H1 (cell line): ENCODE results near the gene NWD2. TPM values are rescaled to one million over a fixed set of nuclear protein-coding genes. Genes with fewer than 3 reads are reported as not detected.

Source experiments
- ASH2L ChIP-seq: fragments of 200-600, 300-600 bp; sonication (generic); IDR thresholded peaks from one replicate; pipeline ENCODE4 v1.7.1; 2017; ENCODE audit warnings: low read length
- BRCA1 ChIP-seq: IDR thresholded peaks from 2 replicates; pipeline ENCODE4 v1.6.1; 2012; ENCODE audit warnings: low read depth, low read length, improper control_type of control experiment
- CBX8 ChIP-seq: fragments of 300-800, 300-1000 bp; sonication (generic); IDR thresholded peaks from 2 replicates; pipeline ENCODE4 v1.7.1; 2016; ENCODE audit warnings: low read depth, low read length, borderline replicate concordance
- CEBPB ChIP-seq: IDR thresholded peaks from 2 replicates; pipeline ENCODE4 v1.6.1; 2012; ENCODE audit warnings: low read depth, low read length
- E2F6 ChIP-seq: IDR thresholded peaks from 2 replicates; pipeline ENCODE4 v1.6.1; 2012; ENCODE audit warnings: inconsistent platforms
- EP300 ChIP-seq, 2 experiments: IDR thresholded peaks; 1 replicate in 1 of 2; 2 replicates in 1 of 2; pipeline ENCODE4 v1.6.1; 2011 to 2012; ENCODE audit warnings: low read depth in 2 of 2, low read length in 2 of 2, mild to moderate bottlenecking in 2 of 2, borderline replicate concordance in 1 of 2, inconsistent platforms in 1 of 2, moderate library complexity in 1 of 2
- GABPA ChIP-seq: IDR thresholded peaks from 2 replicates; pipeline ENCODE4 v1.6.1; 2011; ENCODE audit warnings: mild to moderate bottlenecking, low read length, moderate library complexity, borderline replicate concordance; ENCODE audit not compliant: insufficient read depth
- MAFK ChIP-seq: IDR thresholded peaks from 2 replicates; pipeline ENCODE4 v1.6.1; 2012; ENCODE audit warnings: low read depth, mild to moderate bottlenecking, improper control_type of control experiment, low read length
- RFX5 ChIP-seq: IDR thresholded peaks from 2 replicates; pipeline ENCODE4 v1.6.1; 2011; ENCODE audit warnings: low read depth, low read length, improper control_type of control experiment, borderline replicate concordance
- SIN3A ChIP-seq, 2 experiments: IDR thresholded peaks in 1 of 2; conservative IDR thresholded peaks in 1 of 2; 2 replicates each; pipeline ENCODE4 v1.6.1; 2011 to 2012; ENCODE audit warnings: low read length in 2 of 2, improper control_type of control experiment in 1 of 2, low read depth in 1 of 2, mild to moderate bottlenecking in 1 of 2
- SIRT6 ChIP-seq: IDR thresholded peaks from one replicate; pipeline ENCODE4 v1.7.1; 2012; ENCODE audit warnings: low read length, inconsistent platforms
- SP2 ChIP-seq: IDR thresholded peaks from 2 replicates; pipeline ENCODE4 v1.6.1; 2012; ENCODE audit warnings: mild to moderate bottlenecking, low read length, inconsistent platforms
- TBP ChIP-seq: IDR thresholded peaks from 2 replicates; pipeline ENCODE4 v1.6.1; 2011; ENCODE audit warnings: low read depth, low read length, improper control_type of control experiment
- USF2 ChIP-seq: IDR thresholded peaks from 2 replicates; pipeline ENCODE4 v1.6.1; 2011; ENCODE audit warnings: low read length, improper control_type of control experiment
- YY1 ChIP-seq: IDR thresholded peaks from 2 replicates; pipeline ENCODE4 v1.6.1; 2011; ENCODE audit warnings: low read depth, mild to moderate bottlenecking, low read length
- ZNF274 ChIP-seq: IDR thresholded peaks from 2 replicates; pipeline ENCODE4 v1.7.0; 2012; ENCODE audit warnings: low read length, borderline replicate concordance; ENCODE audit errors: extremely low read depth
- polyA plus RNA-seq, 7 experiments: library from polyadenylated mRNA; depleted of rRNA in 3 of 7; stranded (reverse) in 5 of 7; unstranded in 2 of 7; fragments of >200 nt in 5 of 7; fragments of 200-250 nt in 2 of 7; gene quantifications; 1 replicate in 5 of 7; 2 replicates in 1 of 7; 4 replicates in 1 of 7; pipeline versions ENCODE4 v1.2.1 to v1.2.3, GENCODE V29; 2011 to 2013; ENCODE audit warnings: missing spikeins in 2 of 7, mixed read lengths in 2 of 7
- total RNA-seq: library from RNA; stranded (reverse); fragmentation: NEBNext Ultra II Directional; extraction: Animal tissue kit (Norgen Biotek cat#: 25700); gene quantifications from 2 replicates; pipeline ENCODE4 v1.2.1, GENCODE V29; 2021
- TF ChIP-seq, protein P1 (sequence below): IDR thresholded peaks from 2 replicates; pipeline ENCODE4 v1.6.1; 2011; ENCODE audit warnings: low read depth, mild to moderate bottlenecking, low read length; ENCODE audit not compliant: insufficient read depth
- TF ChIP-seq, protein P2 (sequence below): IDR thresholded peaks from 2 replicates; pipeline ENCODE4 v1.6.1; 2012; ENCODE audit warnings: inconsistent platforms
- TF ChIP-seq, protein P3 (sequence below): IDR thresholded peaks from 2 replicates; pipeline ENCODE4 v1.6.1; 2012; ENCODE audit warnings: low read length, inconsistent platforms

NWD2 gene
- total and polyA plus RNA-seq, 2 of the 8 experiments (the other 6 are each of a cell fraction or from before 2014, with no cell fraction given) = under 0.01 TPM; not detected in 1

- TF ChIP-seq CBX8 (no peak), RFX5 (no peak), YY1 (no peak), SIRT6 (no peak), SP2 (no peak), ZNF274 (no peak), MAFK (no peak), CEBPB (no peak), USF2 (no peak), EP300 (IDR thresholded peaks at IDR 0.05; ENCODE audit: borderline replicate concordance in 1 of 2, low read depth in 2 of 2, low read length in 2 of 2) (no peak), E2F6 (peak; percentile 81), GABPA (no peak), SIN3A (conservative IDR thresholded peaks at IDR 0.05 in 1 of 2, IDR thresholded peaks at IDR 0.05 in 1 of 2; ENCODE audit: low read depth in 1 of 2, low read length in 2 of 2) (no peak), BRCA1 (no peak), ASH2L (no peak), TBP (no peak)
- TF ChIP-seq, protein P1, sequence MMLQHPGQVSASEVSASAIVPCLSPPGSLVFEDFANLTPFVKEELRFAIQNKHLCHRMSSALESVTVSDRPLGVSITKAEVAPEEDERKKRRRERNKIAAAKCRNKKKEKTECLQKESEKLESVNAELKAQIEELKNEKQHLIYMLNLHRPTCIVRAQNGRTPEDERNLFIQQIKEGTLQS = no peak
- TF ChIP-seq, protein P2, sequence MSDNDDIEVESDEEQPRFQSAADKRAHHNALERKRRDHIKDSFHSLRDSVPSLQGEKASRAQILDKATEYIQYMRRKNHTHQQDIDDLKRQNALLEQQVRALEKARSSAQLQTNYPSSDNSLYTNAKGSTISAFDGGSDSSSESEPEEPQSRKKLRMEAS = peak; percentile 61; the same call in 1 of the 2 replicates
- TF ChIP-seq, protein P3, sequence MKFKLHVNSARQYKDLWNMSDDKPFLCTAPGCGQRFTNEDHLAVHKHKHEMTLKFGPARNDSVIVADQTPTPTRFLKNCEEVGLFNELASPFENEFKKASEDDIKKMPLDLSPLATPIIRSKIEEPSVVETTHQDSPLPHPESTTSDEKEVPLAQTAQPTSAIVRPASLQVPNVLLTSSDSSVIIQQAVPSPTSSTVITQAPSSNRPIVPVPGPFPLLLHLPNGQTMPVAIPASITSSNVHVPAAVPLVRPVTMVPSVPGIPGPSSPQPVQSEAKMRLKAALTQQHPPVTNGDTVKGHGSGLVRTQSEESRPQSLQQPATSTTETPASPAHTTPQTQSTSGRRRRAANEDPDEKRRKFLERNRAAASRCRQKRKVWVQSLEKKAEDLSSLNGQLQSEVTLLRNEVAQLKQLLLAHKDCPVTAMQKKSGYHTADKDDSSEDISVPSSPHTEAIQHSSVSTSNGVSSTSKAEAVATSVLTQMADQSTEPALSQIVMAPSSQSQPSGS = no peak
Observed at GRCh38 chr4:37243722-37244582, 591 bp upstream of the NWD2 start (continued).
